ENCODE results near the gene CLSTN3. TPM values are rescaled to one million over a fixed set of nuclear protein-coding genes. Genes with fewer than 3 reads are reported as not detected.

CLSTN3 gene
- 11.3 to 15.3 TPM (median 13.4 TPM) in 5 replicates for total RNA-seq (2022; extraction: Qiagen RNA extraction; ENCODE audit: low read depth)

GRCh38 chr12:7129872-7130691 lies at the start of gene CLSTN3:
TSS of gene CLSTN3 (plus strand) at chr12:7130371. CDS start at chr12:7130649, 278 bp downstream.

GRCh38 chr12:7092229-7092985 lies 37.8 kb upstream of the CLSTN3 start, which contains the start of gene C1R:
TSS of gene C1R (minus strand) at chr12:7092445. CDS start at chr12:7092388, 57 bp downstream.

GRCh38 chr12:7108796-7109571 lies 21.2 kb upstream of the CLSTN3 start, which contains the start of gene C1RL:
TSS of gene C1RL (minus strand) at chr12:7109214. CDS start at chr12:7109180, 34 bp downstream.

GRCh38 chr12:7128681-7129286 lies 1.4 kb upstream of the CLSTN3 start, which contains the start of gene RBP5:
TSS of gene RBP5 (minus strand) at chr12:7128889. CDS start at chr12:7128775, 114 bp downstream.

GRCh38 chr12:7189398-7190267 lies 59.5 kb downstream of the CLSTN3 start, which contains the start of gene PEX5:
TSS of gene PEX5 (plus strand) at chr12:7189686. CDS start at chr12:7190378, 692 bp downstream.

Other genes with a start within 250 kb of the CLSTN3 start
- 15.5 to 18.7 TPM (median 18.1 TPM) in 5 replicates for gene LRRC23, start 225.5 kb upstream of the CLSTN3 start, total RNA-seq (2022; extraction: Qiagen RNA extraction; ENCODE audit: low read depth)
- 37.1 to 44.4 TPM (median 42.7 TPM) in 5 replicates for gene ENO2, start 215.8 kb upstream of the CLSTN3 start, total RNA-seq (2022; extraction: Qiagen RNA extraction; ENCODE audit: low read depth)
- gene ATN1, start 202.4 kb upstream of the CLSTN3 start, total RNA-seq (2022; extraction: Qiagen RNA extraction; ENCODE audit: low read depth): 49.8 to 82.1 TPM (median 68.2 TPM) in 5 replicates
- gene RNU7-1, start 186.6 kb upstream of the CLSTN3 start, total RNA-seq (2022; extraction: Qiagen RNA extraction; ENCODE audit: low read depth): not detected in 5 replicates
- gene C12orf57, start 186.3 kb upstream of the CLSTN3 start, total RNA-seq (2022; extraction: Qiagen RNA extraction; ENCODE audit: low read depth): 274 to 300 TPM (median 288 TPM) in 5 replicates
- 7.6 to 14.4 TPM (median 10.8 TPM) in 5 replicates for gene PTPN6, start 179.0 kb upstream of the CLSTN3 start, total RNA-seq (2022; extraction: Qiagen RNA extraction; ENCODE audit: low read depth)
- gene PHB2, start 159.7 kb upstream of the CLSTN3 start, total RNA-seq (2022; extraction: Qiagen RNA extraction; ENCODE audit: low read depth): 313 to 344 TPM (median 323 TPM) in 5 replicates
- gene EMG1, start 159.5 kb upstream of the CLSTN3 start, total RNA-seq (2022; extraction: Qiagen RNA extraction; ENCODE audit: low read depth): 62.4 to 70.8 TPM (median 65.4 TPM) in 5 replicates
- 26.9 to 31.8 TPM (median 30.4 TPM) in 5 replicates for gene LPCAT3, start 111.9 kb upstream of the CLSTN3 start, total RNA-seq (2022; extraction: Qiagen RNA extraction; ENCODE audit: low read depth)
- gene C1S, start 69.7 kb upstream of the CLSTN3 start, total RNA-seq (2022; extraction: Qiagen RNA extraction; ENCODE audit: low read depth): 38.6 to 61.7 TPM (median 42.5 TPM) in 5 replicates
- gene C1R, start 37.9 kb upstream of the CLSTN3 start, total RNA-seq (2022; extraction: Qiagen RNA extraction; ENCODE audit: low read depth): 24.1 to 46.2 TPM (median 28.9 TPM) in 5 replicates
- 9.6 to 14.0 TPM (median 12.0 TPM) in 5 replicates for gene C1RL, start 21.2 kb upstream of the CLSTN3 start, total RNA-seq (2022; extraction: Qiagen RNA extraction; ENCODE audit: low read depth)
- gene RBP5, start 1.5 kb upstream of the CLSTN3 start, total RNA-seq (2022; extraction: Qiagen RNA extraction; ENCODE audit: low read depth): not detected in 5 replicates
- gene PEX5, start 59.3 kb downstream of the CLSTN3 start, total RNA-seq (2022; extraction: Qiagen RNA extraction; ENCODE audit: low read depth): 31.3 to 38.1 TPM (median 35.5 TPM) in 5 replicates
- not detected in 5 replicates for gene ACSM4, start 173.7 kb downstream of the CLSTN3 start, total RNA-seq (2022; extraction: Qiagen RNA extraction; ENCODE audit: low read depth)